Vagina (tissue), 2 donors: ENCODE measurements around the gene IPP.

Source experiments
- POLR2A ChIP-seq, 2 donors: fragments of 450-650 bp; IDR thresholded peaks; one replicate each; pipeline ENCODE4 v1.6.1; 2017; ENCODE audit warnings: antibody characterized with exemption in 2 of 2, mild to moderate bottlenecking in 2 of 2, moderate library complexity in 2 of 2
- POLR2AphosphoS5 ChIP-seq, 2 donors: sonication (generic); formaldehyde crosslinking; IDR thresholded peaks; one replicate each; pipeline ENCODE4 v1.9.0; 2017; ENCODE audit warnings: antibody characterized with exemption in 2 of 2, mild to moderate bottlenecking in 2 of 2, low read depth in 1 of 2; ENCODE audit not compliant: insufficient read depth in 1 of 2
- TF ChIP-seq, protein P1 (sequence below), 3 experiments: fragments of 450-650 bp in 2 of 3; fragments of 200-600 bp in 1 of 3; sonication (generic) in 1 of 3; IDR thresholded peaks; one replicate each; pipeline ENCODE4 v1.5.1; 2017 to 2019; ENCODE audit warnings: antibody characterized with exemption in 3 of 3, mild to moderate bottlenecking in 2 of 3, moderate library complexity in 2 of 3

DNA sequence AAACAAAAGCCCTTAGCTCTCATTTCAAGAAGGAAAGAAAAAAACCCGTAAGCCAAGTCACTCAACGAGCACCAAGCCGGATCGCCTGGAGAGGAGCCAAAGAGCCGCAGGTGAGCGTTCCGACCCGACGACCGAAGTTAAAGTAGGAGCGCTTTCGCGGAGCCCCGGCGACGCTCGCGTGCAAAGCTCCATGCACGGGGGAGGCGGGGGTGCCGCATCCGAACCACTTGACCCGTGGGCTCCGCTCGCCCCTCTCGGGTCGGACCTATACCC is 64.5 kb downstream of the IPP start:
- TF ChIP-seq, protein P1, sequence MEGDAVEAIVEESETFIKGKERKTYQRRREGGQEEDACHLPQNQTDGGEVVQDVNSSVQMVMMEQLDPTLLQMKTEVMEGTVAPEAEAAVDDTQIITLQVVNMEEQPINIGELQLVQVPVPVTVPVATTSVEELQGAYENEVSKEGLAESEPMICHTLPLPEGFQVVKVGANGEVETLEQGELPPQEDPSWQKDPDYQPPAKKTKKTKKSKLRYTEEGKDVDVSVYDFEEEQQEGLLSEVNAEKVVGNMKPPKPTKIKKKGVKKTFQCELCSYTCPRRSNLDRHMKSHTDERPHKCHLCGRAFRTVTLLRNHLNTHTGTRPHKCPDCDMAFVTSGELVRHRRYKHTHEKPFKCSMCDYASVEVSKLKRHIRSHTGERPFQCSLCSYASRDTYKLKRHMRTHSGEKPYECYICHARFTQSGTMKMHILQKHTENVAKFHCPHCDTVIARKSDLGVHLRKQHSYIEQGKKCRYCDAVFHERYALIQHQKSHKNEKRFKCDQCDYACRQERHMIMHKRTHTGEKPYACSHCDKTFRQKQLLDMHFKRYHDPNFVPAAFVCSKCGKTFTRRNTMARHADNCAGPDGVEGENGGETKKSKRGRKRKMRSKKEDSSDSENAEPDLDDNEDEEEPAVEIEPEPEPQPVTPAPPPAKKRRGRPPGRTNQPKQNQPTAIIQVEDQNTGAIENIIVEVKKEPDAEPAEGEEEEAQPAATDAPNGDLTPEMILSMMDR (IDR thresholded peaks at IDR 0.05) = no peak
- TF ChIP-seq POLR2A (IDR thresholded peaks at IDR 0.05) = no peak
- TF ChIP-seq POLR2AphosphoS5 (IDR thresholded peaks at IDR 0.05; ENCODE audit: insufficient read depth in 1 of 2, low read depth in 1 of 2) = no peak
